Measurements from ENCODE around the gene MRGPRX3. TPM values are rescaled to one million over a fixed set of nuclear protein-coding genes. Genes with fewer than 3 reads are reported as not detected.

The MRGPRX3 gene
- total RNA-seq (not detected), polyA plus RNA-seq (not detected)

GRCh38 chr11:18132341-18132740, at the start of gene MRGPRX3:
Gene MRGPRX3 (plus strand): TSS chr11:18132571. CDS start chr11:18137203, 4,632 bp downstream.
- H3K36me3 Mint-ChIP-seq, result no peaks in the 10 kb centered on the region
- Histone ChIP-seq H3K4me3 (ENCODE audit: low read depth, low read length) (no peak within 1 kb of the TSS), H3K4me1 (ENCODE audit: control insufficient read depth, insufficient read depth, low read length, poor library complexity, severe bottlenecking) (no peaks in the 10 kb centered on the region), H3K9me3 (ENCODE audit: control insufficient read depth in 2 of 2, low read length in 2 of 2) (no peaks in the 10 kb centered on the region), H3K27ac (ENCODE audit: insufficient read depth, low read length, poor library complexity, severe bottlenecking) (no peak within 1 kb of the TSS), H3K27me3 (ENCODE audit: control insufficient read depth, insufficient read depth, low read length) (peaks cover 20% of the 10 kb centered on the region), H3K36me3 (ENCODE audit: control insufficient read depth, insufficient read depth, low read length) (no peaks in the 10 kb centered on the region)
- no peak for DNase-seq
- no peaks in the 10 kb centered on the region for H3K4me1 Mint-ChIP-seq
- peaks cover 0 to 5% (median 0%) of the 10 kb centered on the region in 7 donors for H3K9me3 Mint-ChIP-seq
- peaks cover 42% of the 10 kb centered on the region for H3K27me3 Mint-ChIP-seq
- H3K4me3 Mint-ChIP-seq, result no peak within 1 kb of the TSS
- no peak for ATAC-seq (ENCODE audit: low read depth in 2 of 2)
- H3K27ac Mint-ChIP-seq, result no peak within 1 kb of the TSS

- no peak for ATAC-seq (ENCODE audit: low read depth in 2 of 2)
These were observed 44.0 kb upstream of the MRGPRX3 start for GRCh38 chr11:18088366-18088765.

GRCh38 chr11:18088966-18089365, 43.4 kb upstream of the MRGPRX3 start:
- peaks cover 39% of the 10 kb centered on the region for H3K36me3 Mint-ChIP-seq
- ATAC-seq (ENCODE audit: low read depth in 2 of 2), result no peak
- peaks cover 77% of the 10 kb centered on the region for H3K36me3 ChIP-seq (ENCODE audit: control insufficient read depth, insufficient read depth, low read length)

More at GRCh38 chr11:18088366-18088765, 44.0 kb upstream of the MRGPRX3 start:
- no peak overlapping the region for H3K4me3 Mint-ChIP-seq
- Histone ChIP-seq H3K27me3 (ENCODE audit: control insufficient read depth, insufficient read depth, low read length) (no peaks in the 10 kb centered on the region), H3K9me3 (ENCODE audit: control insufficient read depth in 2 of 2, low read length in 2 of 2) (no peaks in the 10 kb centered on the region), H3K27ac (ENCODE audit: insufficient read depth, low read length, poor library complexity, severe bottlenecking) (no peak overlapping the region), H3K4me3 (ENCODE audit: low read depth, low read length) (no peak overlapping the region), H3K4me1 (ENCODE audit: control insufficient read depth, insufficient read depth, low read length, poor library complexity, severe bottlenecking) (no peaks in the 10 kb centered on the region), H3K36me3 (ENCODE audit: control insufficient read depth, insufficient read depth, low read length) (peaks cover 77% of the 10 kb centered on the region)
- H3K9me3 Mint-ChIP-seq, result peaks cover 0 to 1% (median 0%) of the 10 kb centered on the region in 7 donors
- peaks cover 0 to 2% (median 0%) of the 10 kb centered on the region in 4 donors for H3K4me1 Mint-ChIP-seq
- peaks cover 38% of the 10 kb centered on the region for H3K36me3 Mint-ChIP-seq
- no peak for DNase-seq
- H3K27ac Mint-ChIP-seq, result peak overlapping the region in 1 of 3 donors; percentile 42
- no peaks in the 10 kb centered on the region for H3K27me3 Mint-ChIP-seq

GRCh38 chr11:18091731-18092130, 40.6 kb upstream of the MRGPRX3 start:
- Mint-ChIP-seq H3K27me3 (no peaks in the 10 kb centered on the region), H3K9me3 (no peaks in the 10 kb centered on the region), H3K4me3 (no peak overlapping the region), H3K4me1 (peaks cover 0 to 5% (median 2%) of the 10 kb centered on the region in 4 donors), H3K27ac (no peak overlapping the region), H3K36me3 (peaks cover 44% of the 10 kb centered on the region)
- no peaks in the 10 kb centered on the region for H3K9me3 ChIP-seq (ENCODE audit: control insufficient read depth in 2 of 2, low read length in 2 of 2)
- DNase-seq, result no peak
- H3K27ac ChIP-seq (ENCODE audit: insufficient read depth, low read length, poor library complexity, severe bottlenecking), result no peak overlapping the region
- H3K4me1 ChIP-seq (ENCODE audit: control insufficient read depth, insufficient read depth, low read length, poor library complexity, severe bottlenecking), result no peaks in the 10 kb centered on the region
- H3K4me3 ChIP-seq (ENCODE audit: low read depth, low read length), result no peak overlapping the region
- no peaks in the 10 kb centered on the region for H3K27me3 ChIP-seq (ENCODE audit: control insufficient read depth, insufficient read depth, low read length)
- ATAC-seq (ENCODE audit: low read depth in 2 of 2), result no peak
- peaks cover 82% of the 10 kb centered on the region for H3K36me3 ChIP-seq (ENCODE audit: control insufficient read depth, insufficient read depth, low read length)

More at GRCh38 chr11:18088966-18089365, 43.4 kb upstream of the MRGPRX3 start:
- Mint-ChIP-seq H3K4me3 (no peak overlapping the region), H3K27ac (no peak overlapping the region), H3K4me1 (peaks cover 0 to 2% (median 0%) of the 10 kb centered on the region in 4 donors), H3K27me3 (no peaks in the 10 kb centered on the region), H3K9me3 (peaks cover 0 to 1% (median 0%) of the 10 kb centered on the region in 7 donors)
- H3K27me3 ChIP-seq (ENCODE audit: control insufficient read depth, insufficient read depth, low read length), result no peaks in the 10 kb centered on the region
- no peak overlapping the region for H3K4me3 ChIP-seq (ENCODE audit: low read depth, low read length)
- H3K27ac ChIP-seq (ENCODE audit: insufficient read depth, low read length, poor library complexity, severe bottlenecking), result no peak overlapping the region
- DNase-seq, result no peak
- no peaks in the 10 kb centered on the region for H3K4me1 ChIP-seq (ENCODE audit: control insufficient read depth, insufficient read depth, low read length, poor library complexity, severe bottlenecking)
- H3K9me3 ChIP-seq (ENCODE audit: control insufficient read depth in 2 of 2, low read length in 2 of 2), result no peaks in the 10 kb centered on the region

GRCh38 chr11:18093959-18094358, 38.4 kb upstream of the MRGPRX3 start:
- ATAC-seq (ENCODE audit: low read depth in 2 of 2) (no peak), DNase-seq (no peak)
- Histone ChIP-seq H3K4me3 (ENCODE audit: low read depth, low read length) (no peak overlapping the region), H3K9me3 (ENCODE audit: control insufficient read depth in 2 of 2, low read length in 2 of 2) (no peaks in the 10 kb centered on the region), H3K36me3 (ENCODE audit: control insufficient read depth, insufficient read depth, low read length) (peaks cover 61% of the 10 kb centered on the region), H3K27ac (ENCODE audit: insufficient read depth, low read length, poor library complexity, severe bottlenecking) (no peak overlapping the region), H3K27me3 (ENCODE audit: control insufficient read depth, insufficient read depth, low read length) (no peaks in the 10 kb centered on the region), H3K4me1 (ENCODE audit: control insufficient read depth, insufficient read depth, low read length, poor library complexity, severe bottlenecking) (no peaks in the 10 kb centered on the region)
- Mint-ChIP-seq H3K36me3 (peaks cover 38% of the 10 kb centered on the region), H3K9me3 (no peaks in the 10 kb centered on the region), H3K4me3 (no peak overlapping the region), H3K27ac (no peak overlapping the region), H3K4me1 (peaks cover 4 to 8% (median 6%) of the 10 kb centered on the region in 4 donors), H3K27me3 (no peaks in the 10 kb centered on the region)

- no peak overlapping the region for H3K4me3 ChIP-seq (ENCODE audit: low read depth, low read length)
- H3K9me3 Mint-ChIP-seq, result no peaks in the 10 kb centered on the region
- peaks cover 23 to 60% (median 46%) of the 10 kb centered on the region in 4 donors for H3K4me1 Mint-ChIP-seq
- no peak for ATAC-seq (ENCODE audit: low read depth in 2 of 2)
- H3K27ac ChIP-seq (ENCODE audit: insufficient read depth, low read length, poor library complexity, severe bottlenecking), result no peak overlapping the region
- no peak overlapping the region for H3K27ac Mint-ChIP-seq
- peaks cover 33% of the 10 kb centered on the region for H3K36me3 ChIP-seq (ENCODE audit: control insufficient read depth, insufficient read depth, low read length)
- no peaks in the 10 kb centered on the region for H3K27me3 Mint-ChIP-seq
- H3K4me3 Mint-ChIP-seq, result peak overlapping the region in 1 of 4 donors; percentile 66
- no peaks in the 10 kb centered on the region for H3K9me3 ChIP-seq (ENCODE audit: control insufficient read depth in 2 of 2, low read length in 2 of 2)
- H3K36me3 Mint-ChIP-seq, result peaks cover 28% of the 10 kb centered on the region
- no peak for DNase-seq
- no peaks in the 10 kb centered on the region for H3K27me3 ChIP-seq (ENCODE audit: control insufficient read depth, insufficient read depth, low read length)
- H3K4me1 ChIP-seq (ENCODE audit: control insufficient read depth, insufficient read depth, low read length, poor library complexity, severe bottlenecking), result peaks cover 21% of the 10 kb centered on the region
These were observed 31.3 kb upstream of the MRGPRX3 start for GRCh38 chr11:18100926-18101656.

GRCh38 chr11:18105086-18105801, 27.1 kb upstream of the MRGPRX3 start:
- H3K4me1 Mint-ChIP-seq, result peaks cover 23 to 50% (median 42%) of the 10 kb centered on the region in 4 donors
- Histone ChIP-seq H3K4me1 (ENCODE audit: control insufficient read depth, insufficient read depth, low read length, poor library complexity, severe bottlenecking) (peaks cover 27% of the 10 kb centered on the region), H3K27me3 (ENCODE audit: control insufficient read depth, insufficient read depth, low read length) (no peaks in the 10 kb centered on the region), H3K4me3 (ENCODE audit: low read depth, low read length) (peak overlapping the region; percentile 90), H3K27ac (ENCODE audit: insufficient read depth, low read length, poor library complexity, severe bottlenecking) (peak overlapping the region; percentile 23), H3K36me3 (ENCODE audit: control insufficient read depth, insufficient read depth, low read length) (peaks cover 16% of the 10 kb centered on the region), H3K9me3 (ENCODE audit: control insufficient read depth in 2 of 2, low read length in 2 of 2) (no peaks in the 10 kb centered on the region)
- H3K4me3 Mint-ChIP-seq, result peak overlapping the region; percentile 92 to 94 (median 94)
- H3K9me3 Mint-ChIP-seq, result no peaks in the 10 kb centered on the region
- H3K27me3 Mint-ChIP-seq, result peaks cover 14% of the 10 kb centered on the region
- peak overlapping the region; percentile 77 to 92 (median 89) for H3K27ac Mint-ChIP-seq
- DNase-seq (no peak), ATAC-seq (ENCODE audit: low read depth in 2 of 2) (no peak)
- H3K36me3 Mint-ChIP-seq, result peaks cover 12% of the 10 kb centered on the region

Data from CD4-positive, CD25-positive, alpha-beta regulatory T cell (primary cell).